HG02852 (cell line): Measurements from ENCODE around the gene VRK3.
"Not testable (repeated sequence)": the region's sequence is repeated elsewhere in the genome, so short reads cannot be mapped to it uniquely, and the experiment has no call there.

Source experiments
- ATAC-seq: cut with Tn5 transposase; IDR thresholded peaks from one replicate; pipeline ENCODE4 v1.9.1; 2021; ENCODE audit warnings: mild to moderate bottlenecking, moderate library complexity; ENCODE audit not compliant: unreplicated experiment

The VRK3 gene

DNA sequence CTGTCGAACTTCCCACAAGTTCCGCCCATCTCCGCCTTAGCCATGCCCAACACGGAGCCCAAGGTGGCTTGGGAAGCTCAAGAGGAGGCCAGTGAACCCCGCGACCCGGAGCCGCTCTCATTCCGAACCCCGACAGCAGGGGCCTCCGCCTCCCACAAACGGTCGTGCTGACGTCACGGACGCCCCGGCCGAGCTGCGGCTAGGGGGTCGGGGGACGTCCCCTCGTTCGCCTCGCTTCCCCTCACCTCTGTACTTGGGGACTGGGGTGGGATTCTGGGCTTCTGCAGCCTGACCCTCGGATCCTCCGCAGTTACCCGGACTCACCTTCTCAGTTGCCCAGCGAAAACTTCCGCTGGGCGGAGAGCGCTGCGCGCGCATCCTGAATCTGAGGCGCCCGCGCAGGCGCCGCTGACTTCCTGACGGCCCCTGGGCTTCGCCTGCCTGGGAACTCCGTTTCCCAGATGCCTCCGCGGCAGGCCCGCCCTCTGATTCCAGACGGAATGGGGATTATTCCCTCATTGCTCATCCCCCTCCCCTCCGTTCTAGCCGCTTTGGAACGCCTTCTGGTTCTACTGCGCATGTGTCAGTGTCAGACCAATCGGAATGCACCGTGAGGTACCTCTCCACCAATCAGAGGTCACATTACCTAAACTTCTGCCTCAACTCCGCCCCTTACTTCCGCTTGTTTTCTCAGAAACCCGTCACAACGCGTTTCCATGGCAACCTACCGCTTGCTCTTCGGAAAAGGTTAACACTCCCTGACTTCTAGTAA, at the start of gene VRK3:
VRK3 (minus strand) TSS at position 351 of the 772 bp plus-strand sequence. CDS start 9,210 bp downstream, outside the sequence.
- ATAC-seq, result peak; percentile 81

GRCh38 chr19:50068382-50068781, 43.2 kb upstream of the VRK3 start:
- ATAC-seq, result not testable (repeated sequence)

DNA sequence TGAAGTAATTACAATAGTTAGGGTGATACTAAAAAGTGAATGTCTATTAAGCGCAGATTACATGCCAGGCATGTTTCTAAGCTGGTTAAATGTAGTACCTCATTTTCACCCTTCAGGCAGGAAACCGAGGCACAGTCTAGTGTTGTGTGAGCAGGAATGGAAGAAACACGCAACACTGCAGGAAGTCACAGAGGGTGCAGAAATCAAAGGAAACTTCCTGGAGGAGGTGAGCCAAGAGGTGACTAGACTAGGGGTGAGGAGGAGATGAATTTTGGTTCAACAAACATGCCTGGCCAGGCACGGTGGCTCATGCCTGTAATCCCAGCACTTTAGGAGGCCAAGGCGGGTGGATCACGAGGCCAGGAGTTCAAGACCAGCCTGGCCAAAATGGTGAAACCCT, 42.4 kb upstream of the VRK3 start:
- no peak for ATAC-seq

DNA sequence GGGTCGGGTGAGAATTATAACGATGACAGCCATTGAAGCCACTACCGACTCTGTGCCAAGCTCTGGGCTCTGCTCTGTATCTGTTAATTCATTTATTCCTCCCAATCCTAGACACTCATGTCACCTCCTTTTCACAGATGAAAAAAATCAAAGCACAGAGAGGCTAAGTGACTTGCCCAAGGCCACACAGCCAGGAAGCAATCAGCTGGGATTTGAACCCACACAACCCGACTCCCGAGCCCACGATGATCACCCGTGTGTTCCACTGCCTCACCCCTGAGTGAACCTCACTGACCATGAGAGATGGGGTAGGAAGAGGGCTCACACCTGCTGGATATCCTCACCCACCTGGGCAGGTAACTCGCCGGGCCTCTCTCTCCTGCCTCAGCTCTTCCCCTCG, 40.8 kb upstream of the VRK3 start:
- ATAC-seq, result no peak

DNA sequence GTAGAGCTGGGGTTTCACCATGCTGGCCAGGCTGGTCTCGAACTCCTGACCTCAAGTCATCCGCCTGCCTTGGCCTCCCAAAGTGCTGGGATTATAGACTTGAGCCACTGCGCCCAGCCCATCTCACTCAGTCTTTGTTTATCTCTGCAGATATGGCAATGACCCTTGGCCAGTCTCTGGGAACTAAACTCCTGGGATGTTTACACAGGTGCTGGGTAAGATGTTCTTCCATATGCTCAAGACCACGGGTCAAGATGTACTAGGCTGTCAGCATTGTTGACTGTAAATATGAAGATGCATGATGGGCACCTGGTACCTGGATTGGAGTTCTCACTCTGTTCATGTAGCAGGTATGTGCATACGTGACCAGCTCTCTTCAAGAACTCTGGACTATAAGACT, 36.5 kb upstream of the VRK3 start:
- no peak for ATAC-seq

GRCh38 chr19:50060107-50060506, 34.9 kb upstream of the VRK3 start:
- ATAC-seq, result no peak

- ATAC-seq, result no peak
Observed at GRCh38 chr19:50059045-50059444, 33.9 kb upstream of the VRK3 start.

DNA sequence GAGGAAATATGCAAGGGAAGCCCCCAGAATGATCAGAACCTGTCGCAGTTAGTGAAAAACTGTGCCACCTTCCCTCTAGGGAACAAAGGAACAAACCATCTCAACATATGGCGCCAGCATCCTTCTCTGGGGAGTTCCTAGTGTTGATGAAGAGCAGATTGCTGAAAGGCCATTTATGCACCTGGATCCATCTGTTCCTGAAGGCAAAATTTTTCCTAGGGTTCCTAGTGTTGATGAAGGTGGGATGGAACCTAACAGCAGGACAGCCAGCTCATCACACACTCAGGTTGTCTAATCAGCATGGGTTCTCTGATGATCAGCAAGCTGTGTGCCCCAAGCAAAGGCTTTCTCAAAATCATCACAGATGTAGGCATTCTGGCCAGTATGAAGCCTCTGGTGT, 33.3 kb upstream of the VRK3 start:
- no peak for ATAC-seq

GRCh38 chr19:50053119-50053518, 27.9 kb upstream of the VRK3 start:
- no peak for ATAC-seq

- ATAC-seq, result no peak
Observed at GRCh38 chr19:50051964-50052363, 26.8 kb upstream of the VRK3 start.

DNA sequence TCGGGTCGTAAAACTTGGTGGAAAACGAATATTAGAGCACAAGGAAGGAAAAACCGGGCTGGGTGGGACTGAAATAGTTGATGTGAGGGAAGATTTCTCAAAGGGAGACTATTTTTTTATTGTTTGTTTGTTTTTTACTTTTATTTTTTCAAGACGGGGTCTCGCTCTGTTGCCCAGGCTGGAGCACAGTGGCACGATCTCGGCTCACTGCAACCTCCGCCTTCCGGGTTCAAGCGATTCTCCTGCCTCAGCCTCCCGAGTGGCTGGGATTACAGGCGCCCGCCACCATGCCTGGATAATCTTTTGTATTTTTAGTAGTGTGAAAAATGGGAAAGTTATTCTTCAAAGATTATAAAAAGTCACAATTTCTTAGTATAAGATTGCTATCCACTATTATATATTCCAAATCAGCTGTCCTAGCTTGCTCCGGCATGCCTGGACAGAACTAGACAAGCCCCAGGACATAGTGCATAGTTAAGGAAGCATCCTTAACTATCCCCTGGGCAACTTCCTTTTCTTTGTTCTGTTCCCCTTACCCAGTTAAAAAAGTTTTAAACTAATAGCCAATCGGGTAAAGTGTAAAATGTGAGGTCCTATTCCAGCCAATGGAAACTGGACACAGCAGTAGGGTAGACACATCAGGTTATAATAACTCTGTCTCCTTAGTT, 26.2 kb upstream of the VRK3 start:
- ATAC-seq, result not testable (repeated sequence)

GRCh38 chr19:50050406-50051227, 25.4 kb upstream of the VRK3 start:
- no peak for ATAC-seq

- ATAC-seq, result no peak
Observed at GRCh38 chr19:50047671-50048070, 22.5 kb upstream of the VRK3 start.

DNA sequence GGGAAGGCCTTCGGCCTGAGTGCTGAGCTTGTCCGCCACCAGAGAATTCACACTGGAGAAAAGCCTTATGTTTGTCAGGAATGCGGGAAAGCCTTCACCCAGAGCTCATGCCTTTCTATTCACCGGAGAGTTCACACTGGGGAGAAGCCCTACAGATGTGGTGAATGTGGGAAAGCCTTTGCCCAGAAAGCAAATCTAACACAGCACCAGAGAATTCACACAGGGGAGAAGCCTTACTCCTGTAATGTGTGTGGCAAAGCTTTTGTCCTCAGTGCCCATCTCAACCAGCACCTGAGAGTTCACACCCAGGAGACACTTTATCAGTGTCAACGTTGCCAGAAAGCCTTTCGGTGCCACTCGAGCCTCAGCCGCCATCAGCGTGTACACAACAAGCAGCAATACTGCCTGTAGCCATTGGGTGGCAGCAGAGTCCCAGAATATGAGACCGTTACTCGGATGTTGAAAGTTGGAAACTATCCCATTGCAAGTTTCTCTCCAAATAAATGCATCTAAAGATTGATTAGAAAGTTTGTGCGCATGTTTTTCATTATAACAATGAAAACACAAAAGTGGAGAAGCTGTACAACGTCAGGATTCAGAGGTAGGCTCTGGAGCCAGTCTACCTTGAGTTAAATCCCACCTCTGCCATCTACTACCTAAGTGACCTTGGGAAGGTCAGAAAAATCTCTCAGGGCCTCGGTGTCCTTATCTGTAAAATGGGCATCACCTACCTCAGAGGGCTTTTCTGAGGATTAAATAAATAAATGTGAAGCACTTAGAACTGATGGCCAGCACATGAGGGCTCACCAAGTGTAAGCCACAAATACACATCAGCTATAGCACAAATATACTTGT, 21.7 kb upstream of the VRK3 start:
- no peak for ATAC-seq

GRCh38 chr19:50044922-50045321, 19.8 kb upstream of the VRK3 start:
- ATAC-seq, result no peak

GRCh38 chr19:50043967-50044366, 18.8 kb upstream of the VRK3 start:
- no peak for ATAC-seq

GRCh38 chr19:50042363-50043024, 17.3 kb upstream of the VRK3 start:
- ATAC-seq, result no peak

GRCh38 chr19:50040967-50041366, 15.8 kb upstream of the VRK3 start:
- ATAC-seq, result no peak

- ATAC-seq, result no peak
Observed at GRCh38 chr19:50039968-50040367, 14.8 kb upstream of the VRK3 start.

DNA sequence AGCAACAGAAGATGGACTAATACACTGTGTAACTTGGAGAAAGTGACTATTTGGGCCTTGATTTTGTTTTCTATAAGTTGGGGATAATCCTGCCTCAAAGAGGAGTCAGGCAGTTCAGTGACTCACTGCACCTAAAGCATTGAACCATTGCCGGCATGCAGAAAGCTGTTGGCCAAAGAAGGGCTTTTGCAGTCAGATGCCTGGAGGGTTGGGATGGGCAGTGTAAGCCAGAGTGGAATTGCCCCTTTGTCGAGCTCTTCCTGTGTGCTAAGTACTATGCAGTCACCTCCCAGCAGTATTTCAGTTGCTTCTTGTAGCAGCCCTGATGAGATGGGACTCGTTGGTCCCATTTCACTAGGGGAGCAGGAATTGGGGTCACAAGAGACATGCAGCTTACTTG, 11.7 kb upstream of the VRK3 start:
- ATAC-seq, result no peak
